ENCODE measurements around the gene MCU.

The MCU gene

GRCh38 chr10:72810976-72811375 is 119.0 kb downstream of the MCU start:
- no peak for DNase-seq

- DNase-seq, result no peak
Measured at GRCh38 chr10:72812415-72812752, 120.4 kb downstream of the MCU start.

- DNase-seq, result no peak
Measured at GRCh38 chr10:72812753-72813430, 120.9 kb downstream of the MCU start.

GRCh38 chr10:72814099-72814790 is 122.3 kb downstream of the MCU start:
- no peak for DNase-seq

- no peak for DNase-seq
Measured at GRCh38 chr10:72816565-72816964, 124.6 kb downstream of the MCU start.

- DNase-seq, result no peak
Measured at GRCh38 chr10:72818076-72818475, 126.1 kb downstream of the MCU start.

GRCh38 chr10:72819053-72819452 is 127.1 kb downstream of the MCU start:
- no peak for DNase-seq

- no peak for DNase-seq
Measured at GRCh38 chr10:72821606-72822005, 129.7 kb downstream of the MCU start.

GRCh38 chr10:72822342-72822986 is 130.5 kb downstream of the MCU start:
- no peak for DNase-seq

- DNase-seq, result no peak
Measured at GRCh38 chr10:72825163-72825562, 133.2 kb downstream of the MCU start.

- DNase-seq, result no peak
Measured at GRCh38 chr10:72826346-72826745, 134.4 kb downstream of the MCU start.

GRCh38 chr10:72828294-72828693 is 136.4 kb downstream of the MCU start:
- no peak for DNase-seq

GRCh38 chr10:72830625-72831024 is 138.7 kb downstream of the MCU start:
- no peak for DNase-seq

GRCh38 chr10:72831696-72832409 is 139.9 kb downstream of the MCU start:
- no peak for DNase-seq

- no peak for DNase-seq
Measured at GRCh38 chr10:72832701-72833100, 140.8 kb downstream of the MCU start.

GRCh38 chr10:72834183-72834825 is 142.4 kb downstream of the MCU start:
- DNase-seq, result no peak

- DNase-seq, result no peak
Measured at GRCh38 chr10:72840319-72840718, 148.4 kb downstream of the MCU start.

GRCh38 chr10:72841487-72841886 is 149.5 kb downstream of the MCU start:
- no peak for DNase-seq

GRCh38 chr10:72842164-72842563 is 150.2 kb downstream of the MCU start:
- DNase-seq, result no peak

GRCh38 chr10:72846238-72846637 is 154.3 kb downstream of the MCU start:
- no peak for DNase-seq

- DNase-seq, result no peak
Measured at GRCh38 chr10:72847681-72848080, 155.7 kb downstream of the MCU start.

GRCh38 chr10:72850861-72851260 is 158.9 kb downstream of the MCU start:
- DNase-seq, result no peak

- no peak for DNase-seq
Measured at GRCh38 chr10:72851509-72851908, 159.6 kb downstream of the MCU start.
